Measurements from ENCODE around the gene EPHX1.
A peak's percentile ranks its signal among the peaks of the same experiment; 100 is the strongest.

EPHX1 gene

GRCh38 chr1:225840713-225841112, 30.8 kb downstream of the EPHX1 start:
- DNase-seq (ENCODE audit: low read depth in 2 of 2): no peak

- no peak for DNase-seq (ENCODE audit: low read depth in 2 of 2)
Observed at GRCh38 chr1:225842074-225842473, 32.1 kb downstream of the EPHX1 start.

- no peak for DNase-seq (ENCODE audit: low read depth in 2 of 2)
Observed at GRCh38 chr1:225842788-225843425, 33.0 kb downstream of the EPHX1 start.

- DNase-seq (ENCODE audit: low read depth in 2 of 2): no peak
Observed at GRCh38 chr1:225843426-225843795, 33.5 kb downstream of the EPHX1 start.

- DNase-seq (ENCODE audit: low read depth in 2 of 2): no peak
Observed at GRCh38 chr1:225844236-225845061, 34.5 kb downstream of the EPHX1 start.

- no peak for DNase-seq (ENCODE audit: low read depth in 2 of 2)
Observed at GRCh38 chr1:225845097-225845496, 35.2 kb downstream of the EPHX1 start.

- peak in 1 of 2 donors; percentile 17 for DNase-seq (ENCODE audit: low read depth in 2 of 2)
Observed at GRCh38 chr1:225845571-225846259, 35.8 kb downstream of the EPHX1 start.

- no peak for DNase-seq (ENCODE audit: low read depth in 2 of 2)
Observed at GRCh38 chr1:225846331-225847310, 36.7 kb downstream of the EPHX1 start.

GRCh38 chr1:225847610-225848009, 37.7 kb downstream of the EPHX1 start:
- no peak for DNase-seq (ENCODE audit: low read depth in 2 of 2)

- no peak for DNase-seq (ENCODE audit: low read depth in 2 of 2)
Observed at GRCh38 chr1:225848030-225848955, 38.4 kb downstream of the EPHX1 start.

GRCh38 chr1:225849925-225850324, 40.0 kb downstream of the EPHX1 start:
- DNase-seq (ENCODE audit: low read depth in 2 of 2): no peak

- DNase-seq (ENCODE audit: low read depth in 2 of 2): no peak
Observed at GRCh38 chr1:225850370-225850769, 40.4 kb downstream of the EPHX1 start.

- DNase-seq (ENCODE audit: low read depth in 2 of 2): no peak
Observed at GRCh38 chr1:225851805-225852204, 41.9 kb downstream of the EPHX1 start.

GRCh38 chr1:225852413-225853124, 42.6 kb downstream of the EPHX1 start:
- DNase-seq (ENCODE audit: low read depth in 2 of 2): no peak

GRCh38 chr1:225853441-225853840, 43.5 kb downstream of the EPHX1 start:
- no peak for DNase-seq (ENCODE audit: low read depth in 2 of 2)

- no peak for DNase-seq (ENCODE audit: low read depth in 2 of 2)
Observed at GRCh38 chr1:225855503-225856300, 45.8 kb downstream of the EPHX1 start.

GRCh38 chr1:225857256-225857655, 47.3 kb downstream of the EPHX1 start:
- no peak for DNase-seq (ENCODE audit: low read depth in 2 of 2)

- no peak for DNase-seq (ENCODE audit: low read depth in 2 of 2)
Observed at GRCh38 chr1:225859151-225859550, 49.2 kb downstream of the EPHX1 start.

GRCh38 chr1:225860107-225860506, 50.2 kb downstream of the EPHX1 start:
- no peak for DNase-seq (ENCODE audit: low read depth in 2 of 2)

All from stimulated activated CD8-positive, alpha-beta memory T cell treated with anti-CD3 and anti-CD28 coated beads, Interleukin-2, amount 100 ng/mL, for 48 hours (primary cell).